Measurements from ENCODE around the gene GTF2A2. TPM values are rescaled to one million over a fixed set of nuclear protein-coding genes. Genes with fewer than 3 reads are reported as not detected.

GTF2A2 gene
- polyA plus RNA-seq, 1 donor = 85.0 TPM

DNA sequence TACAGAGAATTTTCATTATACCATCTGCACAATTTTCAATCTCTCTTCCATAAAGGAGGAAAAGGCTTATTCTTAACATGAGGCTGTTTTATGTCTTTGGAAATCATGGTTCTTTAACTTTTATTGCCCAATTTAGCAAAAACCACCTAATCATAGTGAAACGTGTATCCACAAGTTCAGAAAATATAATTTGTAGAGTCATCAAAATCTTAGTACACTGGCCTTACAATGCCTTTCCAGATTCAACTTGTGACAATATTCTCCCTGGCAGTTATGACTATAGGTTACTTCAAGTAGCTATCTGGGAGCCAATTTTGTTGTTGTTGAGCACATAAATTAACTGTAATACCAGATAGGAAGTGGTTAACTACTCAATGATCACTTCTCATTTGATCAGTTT, 20.9 kb upstream of the GTF2A2 start:
- H3K36me3 ChIP-seq (ENCODE audit: control insufficient read depth, insufficient read depth, low read length) = peaks cover 61% of the 10 kb centered on the region
- 100% methylated on average over 1 of the region's 1 CpG for WGBS (ENCODE audit: insufficient coverage, low lambda C conversion rate)
- no peak for DNase-seq
- no peaks in the 10 kb centered on the region for H3K4me1 ChIP-seq (ENCODE audit: control insufficient read depth, insufficient read depth, low read length)
- no peaks in the 10 kb centered on the region for H3K27me3 ChIP-seq (ENCODE audit: control insufficient read depth, insufficient read depth, low read length)
- no peak overlapping the region for H3K27ac ChIP-seq (ENCODE audit: low read length)
- no peaks in the 10 kb centered on the region for H3K9me3 ChIP-seq (ENCODE audit: control insufficient read depth, low read depth, low read length)
- no peak overlapping the region for H3K4me3 ChIP-seq (ENCODE audit: low read length)

DNA sequence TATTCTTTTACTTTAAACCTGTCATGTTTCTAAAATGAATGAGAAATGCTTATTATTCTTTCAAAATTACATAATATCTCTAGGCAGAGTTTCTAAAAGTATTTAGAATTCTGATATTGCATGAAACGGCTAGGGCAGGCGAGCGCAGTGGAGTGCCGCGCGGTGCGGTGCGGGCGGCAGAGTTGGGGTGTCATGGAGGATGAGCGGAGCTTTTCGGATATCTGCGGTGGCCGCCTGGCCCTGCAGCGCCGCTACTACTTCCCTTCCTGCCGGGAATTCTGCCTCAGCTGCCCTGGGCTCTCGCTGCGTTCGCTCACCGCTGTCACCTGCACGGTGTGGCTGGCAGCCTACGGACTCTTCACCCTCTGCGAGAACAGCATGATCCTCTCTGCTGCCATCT, 19.2 kb upstream of the GTF2A2 start:
- H3K36me3 ChIP-seq (ENCODE audit: control insufficient read depth, insufficient read depth, low read length) = peaks cover 68% of the 10 kb centered on the region
- no peaks in the 10 kb centered on the region for H3K27me3 ChIP-seq (ENCODE audit: control insufficient read depth, insufficient read depth, low read length)
- DNase-seq = no peak
- no peaks in the 10 kb centered on the region for H3K4me1 ChIP-seq (ENCODE audit: control insufficient read depth, insufficient read depth, low read length)
- H3K4me3 ChIP-seq (ENCODE audit: low read length) = no peak overlapping the region
- no CpG with 5 or more reads among the region's 23 CpGs for WGBS (ENCODE audit: insufficient coverage, low lambda C conversion rate)
- no peaks in the 10 kb centered on the region for H3K9me3 ChIP-seq (ENCODE audit: control insufficient read depth, low read depth, low read length)
- no peak overlapping the region for H3K27ac ChIP-seq (ENCODE audit: low read length)

- H3K4me1 ChIP-seq (ENCODE audit: control insufficient read depth, insufficient read depth, low read length) = no peaks in the 10 kb centered on the region
- H3K36me3 ChIP-seq (ENCODE audit: control insufficient read depth, insufficient read depth, low read length) = peaks cover 65% of the 10 kb centered on the region
- H3K4me3 ChIP-seq (ENCODE audit: low read length) = no peak overlapping the region
- H3K27ac ChIP-seq (ENCODE audit: low read length) = no peak overlapping the region
- WGBS (ENCODE audit: insufficient coverage, low lambda C conversion rate) = no CpG with 5 or more reads among the region's 3 CpGs
- H3K27me3 ChIP-seq (ENCODE audit: control insufficient read depth, insufficient read depth, low read length) = no peaks in the 10 kb centered on the region
- no peaks in the 10 kb centered on the region for H3K9me3 ChIP-seq (ENCODE audit: control insufficient read depth, low read depth, low read length)
- no peak for DNase-seq
Measured at GRCh38 chr15:59674361-59674877, 17.1 kb upstream of the GTF2A2 start.

GRCh38 chr15:59668556-59668955, 11.2 kb upstream of the GTF2A2 start:
- no peaks in the 10 kb centered on the region for H3K27me3 ChIP-seq (ENCODE audit: control insufficient read depth, insufficient read depth, low read length)

DNA sequence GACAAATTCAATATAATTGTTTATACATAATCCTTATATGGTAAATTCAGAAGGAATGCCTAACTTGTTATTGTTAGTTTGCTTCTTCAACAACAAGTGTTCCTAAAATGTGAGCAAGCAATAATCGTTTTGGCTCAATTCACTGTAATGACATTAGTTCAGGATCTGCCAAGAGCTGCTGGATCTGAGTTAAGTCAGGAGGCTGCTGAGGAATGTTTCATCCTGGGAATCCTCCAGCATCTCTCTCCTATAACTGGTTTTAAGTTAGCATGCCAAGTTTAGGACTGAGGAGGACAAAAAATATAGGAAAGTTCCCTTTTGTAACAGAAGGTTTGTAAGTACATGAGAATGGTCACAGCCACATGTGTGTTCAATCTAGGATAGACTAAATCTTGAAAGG, 4.9 kb upstream of the GTF2A2 start:
- no CpG with 5 or more reads among the region's 1 CpG for WGBS (ENCODE audit: insufficient coverage, low lambda C conversion rate)
- Histone ChIP-seq H3K4me3 (ENCODE audit: low read length) (no peak overlapping the region), H3K36me3 (ENCODE audit: control insufficient read depth, insufficient read depth, low read length) (peaks cover 36% of the 10 kb centered on the region), H3K4me1 (ENCODE audit: control insufficient read depth, insufficient read depth, low read length) (no peaks in the 10 kb centered on the region), H3K27me3 (ENCODE audit: control insufficient read depth, insufficient read depth, low read length) (no peaks in the 10 kb centered on the region), H3K27ac (ENCODE audit: low read length) (no peak overlapping the region), H3K9me3 (ENCODE audit: control insufficient read depth, low read depth, low read length) (no peaks in the 10 kb centered on the region)
- no peak for DNase-seq

More at GRCh38 chr15:59668556-59668955, 11.2 kb upstream of the GTF2A2 start:
- no peaks in the 10 kb centered on the region for H3K4me1 ChIP-seq (ENCODE audit: control insufficient read depth, insufficient read depth, low read length)
- 100% methylated on average over 2 of the region's 8 CpGs for WGBS (ENCODE audit: insufficient coverage, low lambda C conversion rate)
- H3K27ac ChIP-seq (ENCODE audit: low read length) = no peak overlapping the region
- peaks cover 52% of the 10 kb centered on the region for H3K36me3 ChIP-seq (ENCODE audit: control insufficient read depth, insufficient read depth, low read length)
- no peak overlapping the region for H3K4me3 ChIP-seq (ENCODE audit: low read length)
- no peak for DNase-seq
- H3K9me3 ChIP-seq (ENCODE audit: control insufficient read depth, low read depth, low read length) = no peaks in the 10 kb centered on the region

DNA sequence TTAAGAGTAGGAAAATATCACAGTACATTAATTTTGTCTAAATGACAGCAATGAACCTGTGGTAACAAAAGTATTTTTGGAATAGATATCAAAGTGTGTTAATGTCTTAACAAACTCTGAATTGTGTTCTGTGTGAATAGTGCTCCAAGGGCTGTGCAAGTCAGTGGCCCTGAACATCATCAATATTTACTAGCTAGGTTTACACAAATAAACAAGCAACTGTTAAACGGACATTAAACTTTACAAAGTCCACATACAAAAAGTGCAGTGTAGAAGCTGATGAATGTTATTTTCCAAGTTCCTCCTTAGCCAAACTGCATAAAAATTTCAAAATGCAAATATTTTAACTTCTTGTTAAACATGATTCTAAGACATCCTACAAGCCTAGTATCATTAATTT, 2.1 kb upstream of the GTF2A2 start:
- DNase-seq = no peak
- Histone ChIP-seq H3K27me3 (ENCODE audit: control insufficient read depth, insufficient read depth, low read length) (no peaks in the 10 kb centered on the region), H3K36me3 (ENCODE audit: control insufficient read depth, insufficient read depth, low read length) (peaks cover 21% of the 10 kb centered on the region), H3K9me3 (ENCODE audit: control insufficient read depth, low read depth, low read length) (no peaks in the 10 kb centered on the region), H3K4me3 (ENCODE audit: low read length) (no peak overlapping the region), H3K27ac (ENCODE audit: low read length) (no peak overlapping the region), H3K4me1 (ENCODE audit: control insufficient read depth, insufficient read depth, low read length) (no peaks in the 10 kb centered on the region)
- no CpG with 5 or more reads among the region's 1 CpG for WGBS (ENCODE audit: insufficient coverage, low lambda C conversion rate)

GRCh38 chr15:59657635-59658125, 365 bp upstream of the GTF2A2 start:
- Histone ChIP-seq H3K36me3 (ENCODE audit: control insufficient read depth, insufficient read depth, low read length) (peaks cover 20% of the 10 kb centered on the region), H3K4me3 (ENCODE audit: low read length) (peak overlapping the region; percentile 95), H3K4me1 (ENCODE audit: control insufficient read depth, insufficient read depth, low read length) (no peaks in the 10 kb centered on the region), H3K27me3 (ENCODE audit: control insufficient read depth, insufficient read depth, low read length) (no peaks in the 10 kb centered on the region), H3K27ac (ENCODE audit: low read length) (peak overlapping the region; percentile 81), H3K9me3 (ENCODE audit: control insufficient read depth, low read depth, low read length) (no peaks in the 10 kb centered on the region)
- WGBS (ENCODE audit: insufficient coverage, low lambda C conversion rate) = no CpG with 5 or more reads among the region's 23 CpGs
- DNase-seq = no peak

DNA sequence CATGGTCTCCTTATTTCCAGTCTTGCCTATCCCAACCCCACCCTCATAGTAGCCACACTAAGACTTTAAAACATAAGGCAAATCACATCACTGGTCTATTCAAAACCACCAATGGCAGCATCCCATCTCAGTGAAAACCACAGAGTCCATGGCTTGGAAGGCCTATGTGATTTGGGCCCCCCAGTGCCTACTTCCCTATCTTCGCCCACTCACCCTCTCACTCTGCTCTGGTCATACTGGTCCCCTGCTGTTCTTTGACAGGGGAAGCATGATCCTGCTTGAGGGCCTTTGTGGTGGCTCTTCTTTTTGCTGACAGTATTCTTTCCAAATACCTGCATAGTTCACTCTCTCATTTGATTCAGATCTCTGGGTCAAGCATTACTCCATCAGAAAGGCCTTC, 3.3 kb downstream of the GTF2A2 start:
- H3K36me3 ChIP-seq (ENCODE audit: control insufficient read depth, insufficient read depth, low read length) = peaks cover 18% of the 10 kb centered on the region
- no CpG with 5 or more reads among the region's 1 CpG for WGBS (ENCODE audit: insufficient coverage, low lambda C conversion rate)
- H3K4me3 ChIP-seq (ENCODE audit: low read length) = no peak overlapping the region
- H3K4me1 ChIP-seq (ENCODE audit: control insufficient read depth, insufficient read depth, low read length) = no peaks in the 10 kb centered on the region
- no peaks in the 10 kb centered on the region for H3K27me3 ChIP-seq (ENCODE audit: control insufficient read depth, insufficient read depth, low read length)
- no peak overlapping the region for H3K27ac ChIP-seq (ENCODE audit: low read length)
- no peaks in the 10 kb centered on the region for H3K9me3 ChIP-seq (ENCODE audit: control insufficient read depth, low read depth, low read length)
- DNase-seq = no peak

DNA sequence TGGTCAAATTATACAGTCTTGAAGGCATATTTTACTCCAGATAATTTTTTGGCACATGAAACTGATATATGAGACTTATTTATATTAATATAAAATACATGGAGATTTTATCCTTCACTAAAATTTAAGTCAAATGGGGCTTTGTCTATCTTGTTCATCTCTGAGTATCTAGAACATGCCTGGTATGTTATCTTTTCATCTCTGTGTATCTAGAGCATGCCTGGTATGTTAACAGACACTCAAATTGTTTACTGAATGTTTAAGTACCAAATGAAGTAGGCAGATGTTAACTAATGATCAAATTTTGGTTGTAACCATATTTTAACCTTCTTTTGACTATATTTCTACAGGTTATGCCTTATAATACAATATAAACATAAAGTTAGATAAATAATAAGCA, 7.7 kb downstream of the GTF2A2 start:
- Histone ChIP-seq H3K27me3 (ENCODE audit: control insufficient read depth, insufficient read depth, low read length) (no peaks in the 10 kb centered on the region), H3K4me1 (ENCODE audit: control insufficient read depth, insufficient read depth, low read length) (no peaks in the 10 kb centered on the region), H3K4me3 (ENCODE audit: low read length) (no peak overlapping the region), H3K27ac (ENCODE audit: low read length) (no peak overlapping the region), H3K9me3 (ENCODE audit: control insufficient read depth, low read depth, low read length) (no peaks in the 10 kb centered on the region), H3K36me3 (ENCODE audit: control insufficient read depth, insufficient read depth, low read length) (peaks cover 38% of the 10 kb centered on the region)
- DNase-seq = no peak

GRCh38 chr15:59647085-59647484, 10.2 kb downstream of the GTF2A2 start:
- Histone ChIP-seq H3K4me3 (ENCODE audit: low read length) (no peak overlapping the region), H3K9me3 (ENCODE audit: control insufficient read depth, low read depth, low read length) (no peaks in the 10 kb centered on the region), H3K4me1 (ENCODE audit: control insufficient read depth, insufficient read depth, low read length) (no peaks in the 10 kb centered on the region), H3K27me3 (ENCODE audit: control insufficient read depth, insufficient read depth, low read length) (no peaks in the 10 kb centered on the region), H3K36me3 (ENCODE audit: control insufficient read depth, insufficient read depth, low read length) (peaks cover 34% of the 10 kb centered on the region), H3K27ac (ENCODE audit: low read length) (no peak overlapping the region)
- no CpG with 5 or more reads among the region's 1 CpG for WGBS (ENCODE audit: insufficient coverage, low lambda C conversion rate)
- no peak for DNase-seq

DNA sequence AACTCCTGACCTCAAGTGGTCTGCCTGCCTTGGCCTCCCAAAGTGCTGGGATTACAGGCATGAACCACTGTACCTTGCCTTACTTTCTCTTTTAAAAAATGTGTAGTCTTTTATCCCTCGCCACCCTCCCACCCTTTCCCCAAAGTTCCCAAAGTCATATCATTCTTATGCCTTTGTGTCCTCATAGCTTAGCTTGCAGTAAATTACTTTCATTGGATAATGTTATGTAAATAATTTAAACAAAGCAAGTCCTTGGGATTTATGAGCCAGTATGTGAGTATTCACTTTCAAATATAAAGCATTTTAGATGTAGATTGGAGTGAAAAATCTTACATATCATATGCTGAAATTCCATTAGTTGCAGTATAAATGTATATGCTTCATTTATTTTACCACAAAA, 11.0 kb downstream of the GTF2A2 start:
- Histone ChIP-seq H3K4me1 (ENCODE audit: control insufficient read depth, insufficient read depth, low read length) (peaks cover 2% of the 10 kb centered on the region), H3K36me3 (ENCODE audit: control insufficient read depth, insufficient read depth, low read length) (peaks cover 30% of the 10 kb centered on the region), H3K27me3 (ENCODE audit: control insufficient read depth, insufficient read depth, low read length) (no peaks in the 10 kb centered on the region), H3K27ac (ENCODE audit: low read length) (no peak overlapping the region), H3K9me3 (ENCODE audit: control insufficient read depth, low read depth, low read length) (no peaks in the 10 kb centered on the region), H3K4me3 (ENCODE audit: low read length) (no peak overlapping the region)
- DNase-seq = no peak
- whole genome bisulfite sequencing (ENCODE audit: insufficient coverage, low lambda C conversion rate) = 100% methylated on average over 1 of the region's 1 CpG

Measured in large intestine (tissue), 3 donors.